H1 (cell line): ENCODE results near the gene YPEL5. TPM values are rescaled to one million over a fixed set of nuclear protein-coding genes. Genes with fewer than 3 reads are reported as not detected.

ENCODE experiments used
- CTCF ChIA-PET: fragments of 300-600 bp; sonication (Branson Sonifier 250); formaldehyde crosslinking; loops from one replicate; lab custom pipeline; 2021; ENCODE audit not compliant: partially characterized antibody; lab: Charles Lee
- POLR2A ChIA-PET: fragments of 300-600 bp; sonication (Branson Sonifier 250); formaldehyde crosslinking; loops from one replicate; lab custom pipeline; 2021; ENCODE audit warnings: inconsistent platforms; ENCODE audit not compliant: partially characterized antibody; lab: Charles Lee
- DNase-seq, 2 experiments: peaks; one replicate each; pipeline versions ENCODE4 v3.0.0 to v3.0.0-alpha.2; 2010 to 2022; ENCODE audit warnings: low spot score in 2 of 2, low read depth in 1 of 2, mixed read lengths in 1 of 2
- FAIRE-seq: peaks from 2 replicates; lab custom pipeline; 2011; peaks lifted over from hg19 to GRCh38; lab: Jason Lieb, UNC
- H2AFZ ChIP-seq: 2 replicates; pipeline ENCODE4 v1.8.1; 2012; ENCODE audit warnings: low read length, inconsistent platforms
- H2AK5ac ChIP-seq: 2 replicates; pipeline ENCODE4 v1.6.1; 2013; ENCODE audit warnings: low read depth, low read length
- H2BK120ac ChIP-seq: replicated peaks from 2 replicates; pipeline ENCODE3; 2013; ENCODE audit warnings: low read depth, low read length, inconsistent platforms
- H2BK12ac ChIP-seq: 2 replicates; pipeline ENCODE4 v1.6.1; 2013; ENCODE audit warnings: low read depth, low read length
- H2BK15ac ChIP-seq: 2 replicates; pipeline ENCODE4 v1.6.1; 2013; ENCODE audit warnings: low read length
- H2BK20ac ChIP-seq: 2 replicates; pipeline ENCODE4 v1.6.1; 2013; ENCODE audit warnings: low read length
- H2BK5ac ChIP-seq: 2 replicates; pipeline ENCODE4 v1.6.1; 2013; ENCODE audit warnings: low read depth, low read length
- H3K14ac ChIP-seq: 2 replicates; pipeline ENCODE4 v1.6.1; 2013; ENCODE audit warnings: inconsistent platforms; ENCODE audit not compliant: insufficient read length
- H3K18ac ChIP-seq: 2 replicates; pipeline ENCODE4 v1.6.1; 2013; ENCODE audit warnings: low read length; ENCODE audit errors: extremely low read depth
- H3K23ac ChIP-seq: 2 replicates; pipeline ENCODE4 v1.6.1; 2013; ENCODE audit warnings: inconsistent platforms; ENCODE audit not compliant: insufficient read length
- H3K23me2 ChIP-seq: 2 replicates; pipeline ENCODE4 v1.6.1; 2013; ENCODE audit warnings: low read depth, low read length
- H3K27ac ChIP-seq: 2 replicates; pipeline ENCODE4 v1.6.1; 2011; ENCODE audit warnings: low read depth, low read length, inconsistent platforms
- H3K27me3 ChIP-seq, 4 experiments: replicated peaks in 1 of 4; 1 replicate in 1 of 4; 2 replicates in 3 of 4; pipeline versions ENCODE4 v1.6.1 to v1.8.1; 2011 to 2013; ENCODE audit warnings: low read length in 3 of 4, mild to moderate bottlenecking in 3 of 4, inconsistent platforms in 2 of 4, mixed read lengths in 2 of 4, moderate library complexity in 1 of 4; ENCODE audit not compliant: control insufficient read depth in 3 of 4, insufficient read depth in 3 of 4; ENCODE audit errors: extremely low read depth in 1 of 4
- H3K36me3 ChIP-seq, 4 experiments: 2 replicates each; pipeline versions ENCODE4 v1.6.1 to v1.8.1; 2011 to 2013; ENCODE audit warnings: mild to moderate bottlenecking in 4 of 4, low read length in 3 of 4, moderate library complexity in 2 of 4, control low read depth in 1 of 4, inconsistent platforms in 1 of 4; ENCODE audit not compliant: insufficient read depth in 4 of 4, control insufficient read depth in 2 of 4
- H3K4ac ChIP-seq: replicated peaks from 2 replicates; pipeline ENCODE3; 2013; ENCODE audit warnings: low read length, low read depth, mixed read lengths, inconsistent platforms; ENCODE audit not compliant: insufficient read length
- H3K4me1 ChIP-seq, 4 experiments: replicated peaks in 1 of 4; 1 replicate in 1 of 4; 2 replicates in 3 of 4; pipeline versions ENCODE4 v1.6.1 to v1.8.1; 2011 to 2013; ENCODE audit warnings: low read length in 3 of 4, inconsistent platforms in 2 of 4, mixed read lengths in 1 of 4; ENCODE audit not compliant: insufficient read depth in 4 of 4, control insufficient read depth in 3 of 4
- H3K4me2 ChIP-seq, 2 experiments: 2 replicates each; pipeline versions ENCODE4 v1.6.1 to v1.8.1; 2011 to 2013; ENCODE audit warnings: low read depth in 2 of 2, low read length in 2 of 2, control low read depth in 1 of 2, inconsistent platforms in 1 of 2, mild to moderate bottlenecking in 1 of 2; ENCODE audit not compliant: insufficient read depth in 1 of 2
- H3K4me3 ChIP-seq, 4 experiments: fragments of 200-600, 300-600 bp in 1 of 4; sonication (generic), shearing (Covaris generic), sonication (Bioruptor Twin) in 1 of 4; 2 replicates each; pipeline versions ENCODE4 v1.5.1 to v1.8.1; 2011 to 2016; ENCODE audit warnings: low read length in 4 of 4, low read depth in 3 of 4, control low read depth in 2 of 4, inconsistent platforms in 2 of 4, mild to moderate bottlenecking in 2 of 4, mixed read lengths in 1 of 4, moderate library complexity in 1 of 4; ENCODE audit not compliant: insufficient read depth in 2 of 4; ENCODE audit errors: extremely low read depth in 1 of 4
- H3K56ac ChIP-seq: replicated peaks from 2 replicates; pipeline ENCODE3; 2013; ENCODE audit warnings: low read depth, mild to moderate bottlenecking, mixed read lengths, low read length, inconsistent platforms; ENCODE audit not compliant: insufficient read length
- H3K79me1 ChIP-seq: 2 replicates; pipeline ENCODE4 v1.6.1; 2013; ENCODE audit warnings: low read depth, low read length, control low read depth
- H3K79me2 ChIP-seq, 2 experiments: 2 replicates each; pipeline versions ENCODE4 v1.6.1 to v1.8.1; 2012 to 2013; ENCODE audit warnings: low read length in 2 of 2, mild to moderate bottlenecking in 2 of 2, inconsistent platforms in 1 of 2; ENCODE audit not compliant: insufficient read depth in 2 of 2, control insufficient read depth in 1 of 2
- H3K9ac ChIP-seq, 4 experiments: replicated peaks in 1 of 4; 1 replicate in 1 of 4; 2 replicates in 3 of 4; pipeline versions ENCODE4 v1.6.1 to v1.8.1; 2011 to 2013; ENCODE audit warnings: low read depth in 3 of 4, low read length in 3 of 4, control low read depth in 2 of 4, mild to moderate bottlenecking in 2 of 4, moderate library complexity in 2 of 4, inconsistent platforms in 1 of 4; ENCODE audit errors: extremely low read depth in 1 of 4
- H3K9me3 ChIP-seq, 2 experiments: 2 replicates each; pipeline versions ENCODE4 v1.6.1 to v1.8.1; 2012 to 2013; ENCODE audit warnings: mild to moderate bottlenecking in 2 of 2, moderate library complexity in 2 of 2, control low read depth in 1 of 2, inconsistent platforms in 1 of 2, low read depth in 1 of 2, low read length in 1 of 2, mixed read lengths in 1 of 2; ENCODE audit not compliant: insufficient read depth in 2 of 2
- H4K20me1 ChIP-seq, 2 experiments: replicated peaks in 1 of 2; 2 replicates each; pipeline versions ENCODE3 to v1.8.1; 2011 to 2013; ENCODE audit warnings: inconsistent platforms in 2 of 2, low read length in 2 of 2, mild to moderate bottlenecking in 1 of 2; ENCODE audit not compliant: insufficient read depth in 2 of 2, control insufficient read depth in 1 of 2
- H4K5ac ChIP-seq: 2 replicates; pipeline ENCODE4 v1.6.1; 2013; ENCODE audit warnings: low read length, low read depth, mixed read lengths, inconsistent platforms; ENCODE audit not compliant: insufficient read length
- H4K8ac ChIP-seq: 2 replicates; pipeline ENCODE4 v1.8.0; 2013; ENCODE audit warnings: mild to moderate bottlenecking, moderate library complexity, low read length, inconsistent platforms; ENCODE audit not compliant: insufficient read depth; ENCODE audit errors: extremely low read depth
- H4K91ac ChIP-seq: replicated peaks from 2 replicates; pipeline ENCODE3; 2013; ENCODE audit warnings: low read length, mixed read lengths, inconsistent platforms; ENCODE audit not compliant: insufficient read length
- BRCA1 ChIP-seq: IDR thresholded peaks from 2 replicates; pipeline ENCODE4 v1.6.1; 2012; ENCODE audit warnings: low read depth, low read length, improper control_type of control experiment
- CEBPB ChIP-seq: IDR thresholded peaks from 2 replicates; pipeline ENCODE4 v1.6.1; 2012; ENCODE audit warnings: low read depth, low read length
- CTBP2 ChIP-seq: IDR thresholded peaks from 2 replicates; pipeline ENCODE4 v1.7.0; 2011; ENCODE audit warnings: borderline replicate concordance, mild to moderate bottlenecking, moderate library complexity, mixed read lengths, low read length; ENCODE audit not compliant: insufficient read depth, insufficient read length
- RXRA ChIP-seq: IDR thresholded peaks from 2 replicates; pipeline ENCODE4 v1.6.1; 2011; ENCODE audit warnings: low read depth, mild to moderate bottlenecking, low read length, moderate library complexity; ENCODE audit not compliant: insufficient read depth
- WGBS, 2 experiments: shearing (Covaris generic) in 1 of 2; methylation state at CpG; one replicate each; pipeline versions ENCODE4 v1.1.6 to v1.1.7; 2013 to 2015; ENCODE audit warnings: low lambda C conversion rate in 2 of 2, mixed read lengths in 2 of 2, inconsistent platforms in 1 of 2, low coverage in 1 of 2, missing lambda C conversion rate in 1 of 2; ENCODE audit not compliant: insufficient replicate concordance in 2 of 2, insufficient coverage in 1 of 2, insufficient read length in 1 of 2; ENCODE audit errors: extremely low coverage in 1 of 2, missing lambda C conversion rate in 1 of 2; 5-methylcytosine and 5-hydroxymethylcytosine counted together
- polyA plus RNA-seq, 7 experiments: library from polyadenylated mRNA; depleted of rRNA in 3 of 7; stranded (reverse) in 5 of 7; unstranded in 2 of 7; fragments of >200 nt in 5 of 7; fragments of 200-250 nt in 2 of 7; gene quantifications; 1 replicate in 5 of 7; 2 replicates in 1 of 7; 4 replicates in 1 of 7; pipeline versions ENCODE4 v1.2.1 to v1.2.3, GENCODE V29; 2011 to 2013; ENCODE audit warnings: missing spikeins in 2 of 7, mixed read lengths in 2 of 7
- total RNA-seq: library from RNA; stranded (reverse); fragmentation: NEBNext Ultra II Directional; extraction: Animal tissue kit (Norgen Biotek cat#: 25700); gene quantifications from 2 replicates; pipeline ENCODE4 v1.2.1, GENCODE V29; 2021
- TF ChIP-seq, protein P1 (sequence below): IDR thresholded peaks from 2 replicates; pipeline ENCODE4 v1.6.1; 2012; ENCODE audit warnings: low read length, inconsistent platforms

YPEL5 gene
- total and polyA plus RNA-seq, 2 of the 8 experiments (the other 6 are each of a cell fraction or from before 2014, with no cell fraction given): 18.5 to 28.0 TPM

DNA sequence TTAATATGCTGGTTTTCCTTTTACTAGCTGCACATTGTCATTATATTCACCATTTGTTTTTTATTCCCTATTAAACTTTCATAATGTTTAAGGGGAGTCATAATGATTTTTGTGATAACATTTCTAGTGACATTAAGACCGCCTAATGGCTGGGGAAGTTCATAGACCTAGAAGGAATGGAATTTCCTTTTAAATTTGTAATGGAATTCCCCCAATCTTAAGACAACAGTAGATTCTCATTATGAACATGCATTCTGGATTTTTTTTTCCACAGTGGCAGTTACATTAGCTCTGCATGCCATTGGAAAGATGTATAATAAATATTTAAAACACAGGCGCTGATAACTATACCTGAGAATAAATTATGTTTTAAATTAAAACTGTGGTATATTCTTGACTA, 8.4 kb downstream of the YPEL5 start:
- H3K23ac ChIP-seq: no peak overlapping the region
- no peak overlapping the region for H3K18ac ChIP-seq
- POLR2A ChIA-PET: no interaction called here
- TF ChIP-seq CEBPB: no peak
- TF ChIP-seq CTBP2: no peak
- TF ChIP-seq, protein P1, sequence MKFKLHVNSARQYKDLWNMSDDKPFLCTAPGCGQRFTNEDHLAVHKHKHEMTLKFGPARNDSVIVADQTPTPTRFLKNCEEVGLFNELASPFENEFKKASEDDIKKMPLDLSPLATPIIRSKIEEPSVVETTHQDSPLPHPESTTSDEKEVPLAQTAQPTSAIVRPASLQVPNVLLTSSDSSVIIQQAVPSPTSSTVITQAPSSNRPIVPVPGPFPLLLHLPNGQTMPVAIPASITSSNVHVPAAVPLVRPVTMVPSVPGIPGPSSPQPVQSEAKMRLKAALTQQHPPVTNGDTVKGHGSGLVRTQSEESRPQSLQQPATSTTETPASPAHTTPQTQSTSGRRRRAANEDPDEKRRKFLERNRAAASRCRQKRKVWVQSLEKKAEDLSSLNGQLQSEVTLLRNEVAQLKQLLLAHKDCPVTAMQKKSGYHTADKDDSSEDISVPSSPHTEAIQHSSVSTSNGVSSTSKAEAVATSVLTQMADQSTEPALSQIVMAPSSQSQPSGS: no peak
- no peak for TF ChIP-seq RXRA
- no peak for TF ChIP-seq BRCA1
- TF ChIP-seq, all 59 proteins: peak for 0
- Histone ChIP-seq H2BK120ac (no peak overlapping the region), H3K27ac (no peak overlapping the region), H4K20me1 (no peaks in the 10 kb centered on the region), H2BK5ac (no peak overlapping the region), H3K9ac (no peak overlapping the region), H3K9me3 (no peaks in the 10 kb centered on the region), H2AFZ (no peak overlapping the region), H4K5ac (no peak overlapping the region), H2BK12ac (no peak overlapping the region), H2BK20ac (no peak overlapping the region), H3K23me2 (no peaks in the 10 kb centered on the region), H2AK5ac (no peak overlapping the region), H3K79me2 (peaks cover 0 to 11% of the 10 kb centered on the region in 2 experiments; a peak in 2 of 4 replicates), H3K27me3 (no peaks in the 10 kb centered on the region), H4K91ac (no peak overlapping the region), H3K4ac (no peak overlapping the region), H3K4me3 (no peak overlapping the region), H3K4me2 (no peak overlapping the region), H3K14ac (no peak overlapping the region), H2BK15ac (no peak overlapping the region), H3K56ac (no peak overlapping the region), H3K36me3 (peaks cover 0 to 40% (median 9%) of the 10 kb centered on the region in 4 experiments; a peak in 6 of 8 replicates), H3K4me1 (peaks cover 4 to 8% (median 5%) of the 10 kb centered on the region in 4 experiments; a peak in 5 of 7 replicates), H4K8ac (no peak overlapping the region), H3K79me1 (no peaks in the 10 kb centered on the region)
- 88% methylated on average over 2 of the region's 2 CpGs; no CpG with 5 or more reads in 1 of the 2 experiments for WGBS, 2 experiments
- DNase-seq (no peak), FAIRE-seq (no peak)
- CTCF ChIA-PET: interaction anchor here (0.6 to 2.5 kb wide), 4 partner anchors 9 to 556 kb away, joined by 3 to 17 read pairs (median 5); no protein-coding TSS in a partner anchor
